Measurements from ENCODE around the gene DICER1.
"Not testable (repeated sequence)": the region's sequence is repeated elsewhere in the genome, so short reads cannot be mapped to it uniquely, and the experiment has no call there.

DICER1 gene, protein sequence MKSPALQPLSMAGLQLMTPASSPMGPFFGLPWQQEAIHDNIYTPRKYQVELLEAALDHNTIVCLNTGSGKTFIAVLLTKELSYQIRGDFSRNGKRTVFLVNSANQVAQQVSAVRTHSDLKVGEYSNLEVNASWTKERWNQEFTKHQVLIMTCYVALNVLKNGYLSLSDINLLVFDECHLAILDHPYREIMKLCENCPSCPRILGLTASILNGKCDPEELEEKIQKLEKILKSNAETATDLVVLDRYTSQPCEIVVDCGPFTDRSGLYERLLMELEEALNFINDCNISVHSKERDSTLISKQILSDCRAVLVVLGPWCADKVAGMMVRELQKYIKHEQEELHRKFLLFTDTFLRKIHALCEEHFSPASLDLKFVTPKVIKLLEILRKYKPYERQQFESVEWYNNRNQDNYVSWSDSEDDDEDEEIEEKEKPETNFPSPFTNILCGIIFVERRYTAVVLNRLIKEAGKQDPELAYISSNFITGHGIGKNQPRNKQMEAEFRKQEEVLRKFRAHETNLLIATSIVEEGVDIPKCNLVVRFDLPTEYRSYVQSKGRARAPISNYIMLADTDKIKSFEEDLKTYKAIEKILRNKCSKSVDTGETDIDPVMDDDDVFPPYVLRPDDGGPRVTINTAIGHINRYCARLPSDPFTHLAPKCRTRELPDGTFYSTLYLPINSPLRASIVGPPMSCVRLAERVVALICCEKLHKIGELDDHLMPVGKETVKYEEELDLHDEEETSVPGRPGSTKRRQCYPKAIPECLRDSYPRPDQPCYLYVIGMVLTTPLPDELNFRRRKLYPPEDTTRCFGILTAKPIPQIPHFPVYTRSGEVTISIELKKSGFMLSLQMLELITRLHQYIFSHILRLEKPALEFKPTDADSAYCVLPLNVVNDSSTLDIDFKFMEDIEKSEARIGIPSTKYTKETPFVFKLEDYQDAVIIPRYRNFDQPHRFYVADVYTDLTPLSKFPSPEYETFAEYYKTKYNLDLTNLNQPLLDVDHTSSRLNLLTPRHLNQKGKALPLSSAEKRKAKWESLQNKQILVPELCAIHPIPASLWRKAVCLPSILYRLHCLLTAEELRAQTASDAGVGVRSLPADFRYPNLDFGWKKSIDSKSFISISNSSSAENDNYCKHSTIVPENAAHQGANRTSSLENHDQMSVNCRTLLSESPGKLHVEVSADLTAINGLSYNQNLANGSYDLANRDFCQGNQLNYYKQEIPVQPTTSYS (N-terminal part only)

DNA sequence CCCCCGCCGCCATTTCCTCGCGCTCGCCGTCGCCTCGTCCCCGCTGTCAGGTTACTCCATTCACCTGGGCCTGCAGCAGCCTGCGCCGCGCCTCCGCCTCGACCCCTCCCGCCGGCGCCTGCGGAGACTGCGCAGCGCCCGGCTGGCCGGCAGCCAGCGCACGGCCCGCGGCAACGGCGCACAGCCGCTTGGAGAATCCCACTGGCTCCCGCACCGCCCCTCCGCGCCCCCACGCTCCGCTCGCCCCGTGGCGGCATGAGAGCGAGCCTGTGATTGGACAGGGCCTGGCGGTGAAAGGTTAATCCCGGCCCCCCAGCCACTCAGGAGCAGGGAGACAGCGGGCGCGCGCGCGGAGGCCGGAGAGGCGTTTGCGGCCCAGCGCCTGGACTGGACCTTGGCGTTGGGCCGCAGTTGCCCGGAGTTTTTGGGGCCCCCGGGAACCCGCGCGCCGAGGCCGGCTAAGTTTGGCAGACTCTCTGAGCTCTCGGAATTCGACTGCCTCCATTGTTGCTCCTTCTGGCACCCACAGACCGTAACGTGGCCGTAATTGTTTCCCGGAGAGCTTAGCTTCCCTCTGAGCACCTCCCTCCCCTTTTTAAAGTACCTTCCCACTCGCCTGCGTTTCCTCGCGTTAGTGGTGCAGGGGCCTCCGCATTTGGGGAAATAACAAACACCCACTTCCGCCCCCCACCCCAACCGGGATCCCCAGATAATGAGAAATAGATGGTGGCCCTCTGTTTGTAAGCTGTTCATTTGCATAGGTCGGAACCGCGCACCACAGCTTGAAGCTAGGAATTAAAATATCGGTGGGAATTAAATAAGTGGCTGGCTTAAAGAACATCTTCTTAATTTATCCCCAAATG, at the start of gene DICER1:
Gene DICER1, minus strand, starts transcription at position 203 of the 863 bp plus-strand sequence. CDS start 24,071 bp downstream, outside the sequence.
- DNase-seq (ENCODE audit: low read depth in 3 of 3): peak; percentile 89 to 93 (median 91)

DNA sequence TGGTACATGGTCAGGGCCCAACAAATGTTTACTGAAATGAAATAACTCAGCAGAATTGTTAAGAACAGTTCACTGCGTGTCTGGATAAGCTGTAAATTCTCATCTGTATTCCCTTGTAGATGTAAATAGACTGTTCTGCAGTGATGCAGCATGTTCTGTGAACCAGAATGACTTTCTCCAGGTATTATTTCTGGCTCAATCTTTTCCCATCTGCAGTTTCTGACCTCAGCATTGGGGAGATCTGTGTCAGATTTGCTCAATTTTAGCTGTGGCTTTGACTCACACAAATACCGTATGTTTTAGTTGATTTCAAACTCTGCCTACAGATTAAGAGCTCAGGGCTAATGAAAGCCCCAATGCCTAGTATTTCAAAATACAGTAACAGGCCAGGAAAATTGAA, 49.2 kb upstream of the DICER1 start:
- no peak for DNase-seq (ENCODE audit: low read depth in 3 of 3)

DNA sequence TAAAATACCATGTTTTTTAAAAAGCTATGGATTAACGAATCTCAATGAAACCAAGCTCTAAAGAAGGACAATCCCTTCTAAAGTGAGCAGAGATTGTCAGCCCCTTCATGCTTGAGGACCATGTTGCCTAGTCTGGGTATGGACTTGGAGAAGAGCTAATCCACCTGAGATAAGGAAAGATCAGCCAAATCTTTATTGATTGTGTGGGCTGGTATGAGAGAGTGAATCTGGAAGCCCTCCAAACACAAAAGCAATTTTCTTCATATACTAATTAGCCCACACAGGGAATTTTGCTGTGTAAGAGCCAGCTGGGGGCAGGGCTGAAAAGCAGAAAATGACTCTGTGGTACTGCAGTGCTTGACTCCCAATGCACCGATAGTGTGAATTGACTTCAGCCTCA, 47.4 kb upstream of the DICER1 start:
- no peak for DNase-seq (ENCODE audit: low read depth in 3 of 3)

DNA sequence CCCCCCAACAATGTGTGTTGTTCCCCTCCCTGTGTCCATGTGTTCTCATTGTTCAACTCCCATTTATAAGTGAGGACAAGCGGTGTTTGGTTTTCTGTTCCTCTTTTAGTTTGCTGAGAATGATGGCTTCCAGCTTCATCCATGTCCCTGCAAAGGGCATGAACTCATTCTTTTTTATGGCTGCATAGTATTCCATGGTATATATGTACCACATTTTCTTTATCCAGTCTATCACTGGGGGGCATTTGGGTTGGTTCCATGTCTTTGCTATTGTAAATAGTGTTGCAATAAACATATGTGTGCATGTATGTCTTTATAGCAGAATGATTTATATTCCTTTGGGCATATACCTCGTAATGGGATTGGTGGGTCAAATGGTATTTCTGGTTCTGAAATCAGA, 44.4 kb upstream of the DICER1 start:
- DNase-seq (ENCODE audit: low read depth in 3 of 3): not testable (repeated sequence)

DNA sequence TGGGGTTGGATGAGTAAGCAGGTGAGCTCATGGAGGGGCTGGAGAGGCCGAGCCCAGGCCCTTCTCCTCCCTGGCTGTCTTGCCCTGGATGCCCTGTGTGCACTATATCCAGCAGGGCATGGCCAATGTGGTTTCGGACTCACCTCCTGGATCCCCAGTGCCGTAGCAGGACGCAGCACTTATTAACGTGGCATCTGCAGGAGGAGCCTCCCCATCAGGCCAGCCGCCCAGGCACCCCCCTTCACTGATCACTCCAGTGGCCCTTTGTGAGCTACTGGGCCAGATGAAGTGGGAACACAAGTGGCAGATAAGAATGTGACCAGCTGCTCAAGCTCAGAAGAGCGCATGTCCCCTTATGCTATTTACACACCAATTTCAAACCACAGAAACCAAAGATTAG, 43.1 kb upstream of the DICER1 start:
- DNase-seq (ENCODE audit: low read depth in 3 of 3): no peak

DNA sequence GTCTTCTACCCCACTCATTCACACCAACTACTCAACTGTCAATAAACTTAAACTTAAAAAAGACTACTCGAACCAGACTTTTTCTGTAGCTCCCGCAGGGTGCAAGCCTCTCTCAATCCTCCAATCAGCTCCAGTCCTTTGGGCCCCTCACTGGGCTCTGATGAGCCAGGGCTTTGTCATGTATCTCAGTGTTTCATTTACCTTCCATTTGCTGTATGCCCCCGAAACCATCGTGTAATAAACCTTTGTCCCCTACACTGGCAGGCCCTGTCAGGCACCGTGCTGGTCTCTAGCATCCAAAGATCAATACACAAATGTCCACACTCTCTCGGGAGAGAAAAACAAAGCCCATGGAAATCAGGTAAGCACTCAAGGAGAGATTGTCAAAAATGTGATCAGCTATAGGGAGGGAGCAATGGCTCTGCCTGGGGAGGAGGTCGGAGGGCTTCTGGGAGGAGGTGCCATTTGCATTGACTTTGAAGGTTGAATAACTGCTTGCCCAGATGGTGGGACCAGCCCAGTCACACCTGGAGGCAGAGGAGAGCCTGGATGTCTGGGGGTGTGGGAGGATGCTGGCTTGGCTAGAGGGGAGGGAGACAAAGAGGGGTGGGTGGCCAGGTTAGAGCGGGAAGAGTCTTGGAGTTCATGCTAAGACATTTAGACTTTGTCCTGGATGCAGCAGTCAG, 42.1 kb upstream of the DICER1 start:
- no peak for DNase-seq (ENCODE audit: low read depth in 3 of 3)

DNA sequence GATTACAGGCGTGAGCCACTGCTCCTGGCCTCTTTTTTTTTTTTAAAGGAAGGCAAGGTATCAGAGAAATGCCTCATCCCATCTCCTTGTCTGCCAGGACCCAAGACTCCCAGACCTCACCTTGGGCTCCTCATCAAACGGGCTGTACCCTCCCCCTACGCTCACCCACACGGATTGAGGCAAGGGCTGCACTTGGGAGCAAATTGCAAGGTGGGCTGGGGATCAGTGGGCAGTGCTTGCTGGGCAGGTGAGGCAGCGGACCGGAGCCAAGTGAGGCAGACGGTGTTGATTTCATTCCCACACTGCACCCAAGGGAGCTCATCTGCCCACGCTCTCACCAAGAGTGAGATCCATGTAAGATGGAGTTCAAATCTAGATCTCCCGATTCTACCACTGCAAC, 41.0 kb upstream of the DICER1 start:
- DNase-seq (ENCODE audit: low read depth in 3 of 3): no peak

DNA sequence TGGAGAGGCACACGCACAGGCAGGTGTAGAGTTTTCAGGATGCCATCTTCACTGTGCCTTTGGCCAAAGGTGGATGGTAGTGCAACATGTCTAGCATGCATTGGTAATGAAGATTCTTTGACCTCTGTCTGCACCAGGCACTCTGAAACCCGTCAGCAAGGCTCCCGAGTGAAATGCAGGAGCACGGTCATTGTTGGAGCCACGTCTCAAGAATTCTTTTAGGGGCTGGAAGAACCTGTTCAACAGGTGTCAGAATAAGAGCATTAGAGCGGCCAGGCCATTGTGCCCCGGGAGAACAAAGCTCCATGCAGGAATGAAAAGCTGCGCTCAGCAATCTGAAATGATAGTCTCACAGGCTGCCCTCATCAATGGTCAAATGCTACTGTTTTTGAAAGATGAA, 40.2 kb upstream of the DICER1 start:
- no peak for DNase-seq (ENCODE audit: low read depth in 3 of 3)

DNA sequence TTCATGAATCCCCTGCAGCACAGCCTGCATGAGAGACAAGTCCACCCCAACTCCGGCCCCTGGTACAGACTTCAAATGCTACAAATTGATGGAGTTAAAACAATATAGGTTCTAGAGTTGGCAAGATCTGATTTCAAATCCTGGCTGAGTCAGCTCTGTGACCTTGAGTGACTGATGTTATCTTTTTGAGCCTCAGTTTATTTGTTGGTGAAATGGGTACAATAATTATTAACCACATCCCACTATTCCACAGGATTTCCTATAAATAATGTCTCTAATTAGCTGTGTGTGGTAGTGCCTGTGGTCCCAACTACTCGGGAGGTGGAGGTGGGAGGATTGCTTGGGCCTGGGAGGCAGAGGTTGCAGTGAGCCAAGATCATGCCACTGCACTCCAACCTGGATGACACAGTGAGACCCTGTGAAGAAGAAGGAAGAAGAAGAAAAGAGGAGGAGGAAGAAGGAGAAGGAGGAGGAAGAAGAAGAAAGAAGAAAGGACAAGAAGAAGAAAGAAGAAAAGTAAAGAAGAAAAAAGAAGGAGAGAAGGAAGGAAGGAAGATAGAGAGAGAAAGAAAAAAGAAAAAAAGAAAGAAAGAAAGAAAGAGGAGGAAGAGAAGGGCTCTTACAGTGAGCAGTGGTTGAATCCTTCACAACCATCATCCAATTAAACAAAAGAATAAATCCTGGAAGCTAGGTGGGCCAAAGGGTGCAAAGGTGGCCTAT, 39.7 kb upstream of the DICER1 start:
- no peak for DNase-seq (ENCODE audit: low read depth in 3 of 3)

DNA sequence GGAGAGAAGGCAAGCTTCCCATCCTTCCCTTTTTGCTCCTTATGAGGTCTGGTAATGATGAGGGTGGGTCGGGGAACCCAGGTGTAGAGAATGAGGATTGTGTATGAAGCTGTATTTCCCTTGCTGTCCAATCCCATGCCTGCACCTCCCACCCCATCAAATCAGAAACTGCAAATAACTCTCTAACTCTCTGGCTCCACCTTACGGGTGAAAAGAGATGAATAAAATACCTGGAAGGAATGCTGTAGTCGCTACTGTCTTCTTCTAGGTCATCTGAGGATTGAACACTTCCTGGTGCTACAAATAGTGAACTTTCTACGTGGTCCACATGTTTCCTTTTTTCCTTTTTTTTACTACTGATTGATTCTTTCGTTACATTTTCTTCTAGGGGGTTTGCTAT, 38.9 kb upstream of the DICER1 start:
- no peak for DNase-seq (ENCODE audit: low read depth in 3 of 3)

DNA sequence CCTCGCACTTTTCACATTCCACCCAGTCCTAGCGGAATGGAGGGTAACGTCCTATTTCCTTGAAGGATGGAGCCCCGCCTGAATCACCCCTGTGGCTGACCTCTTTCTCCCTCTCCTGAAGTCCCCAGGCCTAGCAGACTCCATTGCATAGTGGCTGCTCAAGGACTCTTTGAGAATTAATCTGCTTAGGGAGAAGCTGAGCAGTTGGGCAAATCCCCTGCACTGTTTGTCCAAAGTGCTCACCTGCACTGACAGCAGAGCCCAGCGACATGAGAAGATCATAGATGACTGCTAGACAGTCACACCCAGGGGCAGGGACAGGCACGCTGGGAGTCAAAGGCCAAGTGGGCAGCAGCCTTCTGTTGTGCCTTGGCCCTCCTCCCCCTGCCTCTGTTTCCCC, 37.7 kb upstream of the DICER1 start:
- DNase-seq (ENCODE audit: low read depth in 3 of 3): no peak

DNA sequence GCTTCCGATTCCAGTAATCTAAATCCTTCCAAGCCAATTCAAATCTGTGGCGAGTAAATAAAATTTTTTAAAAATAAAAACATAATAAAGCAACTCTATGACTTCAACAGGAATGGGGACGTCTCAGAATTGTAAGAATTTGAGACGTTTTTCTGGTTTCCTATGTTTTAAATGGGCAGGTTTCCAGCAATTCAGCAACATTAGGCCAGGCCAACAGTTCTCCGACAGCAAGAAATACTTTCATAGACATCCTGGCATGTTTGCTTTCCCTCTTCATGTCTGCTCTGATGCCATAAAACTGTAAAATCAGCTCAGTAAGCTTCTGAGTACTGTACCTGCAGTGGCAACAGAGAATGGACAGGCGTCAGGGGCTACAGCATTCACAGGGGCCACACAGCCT, 35.8 kb upstream of the DICER1 start:
- no peak for DNase-seq (ENCODE audit: low read depth in 3 of 3)

DNA sequence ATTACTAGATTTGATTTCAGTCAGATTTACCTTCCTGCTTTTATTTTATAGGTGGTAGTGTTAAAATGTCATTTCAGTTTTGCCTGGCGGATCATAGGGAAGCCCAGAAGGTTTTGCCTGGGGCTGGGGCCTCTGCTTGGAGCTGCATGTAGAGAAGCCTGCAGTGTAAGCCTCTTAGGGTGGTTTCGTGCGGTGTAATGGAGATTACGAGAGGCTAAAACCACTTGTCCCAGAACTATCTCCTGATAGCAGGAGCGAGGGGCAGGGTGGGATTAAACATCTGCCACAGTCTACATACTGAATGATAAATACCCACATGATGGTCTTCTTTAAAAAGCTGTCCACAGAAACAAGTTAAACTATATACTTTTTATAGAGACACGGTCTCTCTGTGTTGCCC, 35.0 kb upstream of the DICER1 start:
- DNase-seq (ENCODE audit: low read depth in 3 of 3): no peak

DNA sequence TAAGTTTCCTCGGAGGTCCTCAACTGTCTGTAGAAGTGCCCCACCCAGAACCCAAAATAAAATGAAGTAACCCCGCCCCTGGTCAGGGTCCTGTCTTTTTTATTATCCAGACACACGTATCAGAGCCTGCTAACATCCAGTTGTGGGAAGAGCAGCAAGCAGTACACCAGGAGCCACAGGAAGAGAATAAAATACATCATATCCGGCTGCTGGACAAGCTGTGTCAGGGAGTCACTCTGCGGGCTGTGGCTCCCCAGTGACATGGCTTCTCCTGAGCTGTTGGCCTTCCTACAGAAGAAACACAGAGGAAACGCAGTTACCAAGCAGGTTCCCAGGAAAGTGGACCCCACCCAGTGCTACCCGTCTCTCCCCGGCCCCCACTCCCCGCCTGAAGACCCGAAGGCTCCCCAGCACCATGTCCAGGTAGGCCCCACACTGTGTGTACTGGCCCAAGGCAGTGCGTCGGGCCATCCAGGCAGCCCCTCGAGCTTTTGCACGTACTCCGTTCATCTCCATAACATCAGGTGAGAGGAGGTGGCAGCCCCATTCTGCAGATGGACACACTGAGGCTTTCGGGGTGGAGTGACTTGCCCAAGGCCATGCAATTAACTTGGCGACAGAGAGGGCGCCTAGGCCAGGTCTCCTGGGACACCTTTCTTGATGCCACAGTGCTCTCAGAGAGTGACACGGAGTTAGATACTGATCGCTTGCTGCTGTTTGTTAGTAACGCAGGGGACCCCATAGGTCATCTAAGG, 34.3 kb upstream of the DICER1 start:
- DNase-seq (ENCODE audit: low read depth in 3 of 3): no peak

DNA sequence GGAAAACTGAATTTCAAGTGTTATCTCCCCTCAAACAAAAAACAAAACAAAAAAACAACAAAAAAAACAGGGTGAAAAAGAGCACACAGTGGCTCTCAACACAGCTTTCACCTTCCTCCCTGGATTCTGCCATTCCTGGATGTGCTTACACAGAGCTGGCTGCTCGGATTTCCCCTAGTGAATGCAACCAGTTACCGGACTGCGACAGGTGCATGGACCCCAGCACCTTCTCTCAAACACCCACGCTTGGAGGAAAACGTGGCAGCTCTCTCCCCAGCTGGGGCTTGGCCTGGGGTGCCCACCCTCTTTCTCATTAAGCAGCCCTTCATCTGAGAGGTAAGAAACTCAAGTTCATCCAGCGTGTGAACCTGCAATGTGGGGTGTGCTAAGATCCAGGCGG, 33.5 kb upstream of the DICER1 start:
- no peak for DNase-seq (ENCODE audit: low read depth in 3 of 3)

DNA sequence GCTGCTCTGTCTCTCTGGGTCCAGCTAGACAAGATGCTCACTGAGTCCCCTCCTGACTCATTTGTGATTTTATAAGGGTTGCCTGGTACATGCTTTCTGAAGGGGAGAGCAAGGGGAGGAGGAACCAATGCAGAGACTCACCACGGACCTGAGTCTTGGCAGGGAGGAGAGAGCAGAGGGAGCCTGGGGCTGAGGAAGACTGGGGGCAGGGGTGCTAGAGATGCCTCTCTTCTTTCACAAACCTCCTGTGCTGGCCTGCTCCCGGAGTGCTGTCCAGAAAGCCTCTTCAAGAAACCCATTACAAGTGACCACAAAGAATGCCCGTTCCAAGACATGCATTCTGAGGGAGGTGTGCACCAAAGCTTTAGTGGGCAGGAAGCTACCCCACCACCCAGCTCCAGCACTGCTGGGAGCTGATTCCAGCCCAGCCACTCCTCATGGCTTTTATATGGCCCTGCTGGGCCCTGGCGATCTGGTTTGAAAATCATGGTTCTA, 33.1 kb upstream of the DICER1 start:
- DNase-seq (ENCODE audit: low read depth in 3 of 3): no peak

DNA sequence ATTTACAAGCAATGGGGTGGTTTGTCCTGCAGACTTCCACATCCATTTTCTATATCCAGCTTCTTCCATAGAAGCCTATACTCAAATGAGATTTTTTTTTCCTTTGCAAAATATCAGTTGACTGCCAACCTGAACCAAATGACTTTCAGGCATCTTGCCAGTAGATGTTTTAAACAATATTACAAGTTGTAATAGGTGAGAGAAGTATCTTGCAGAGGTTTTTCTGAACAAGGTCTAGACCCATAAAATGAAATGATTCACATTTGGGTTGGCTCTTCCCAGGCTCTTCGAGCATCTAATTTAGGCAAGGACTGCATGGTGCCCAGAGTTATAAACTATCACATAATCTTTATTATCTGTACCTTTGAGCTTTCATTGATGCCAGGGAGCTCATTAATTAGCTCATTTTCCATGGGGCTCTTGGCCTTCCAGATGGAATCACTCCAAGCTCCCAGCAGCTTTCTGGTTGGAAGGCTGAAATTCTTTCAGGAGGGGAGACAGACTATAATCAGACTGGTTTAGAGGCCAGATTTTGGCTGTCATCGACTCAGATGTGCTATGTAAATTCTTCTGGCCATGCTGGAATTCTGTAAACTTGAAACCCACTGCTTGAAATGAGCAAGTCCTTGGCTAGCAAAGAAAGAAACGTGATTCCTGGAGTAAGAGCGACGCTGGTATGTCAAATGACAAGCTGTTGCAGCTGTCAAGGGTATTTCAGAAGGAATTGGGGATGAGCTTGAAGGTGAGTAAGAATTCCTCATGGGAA, 32.2 kb upstream of the DICER1 start:
- DNase-seq (ENCODE audit: low read depth in 3 of 3): no peak

DNA sequence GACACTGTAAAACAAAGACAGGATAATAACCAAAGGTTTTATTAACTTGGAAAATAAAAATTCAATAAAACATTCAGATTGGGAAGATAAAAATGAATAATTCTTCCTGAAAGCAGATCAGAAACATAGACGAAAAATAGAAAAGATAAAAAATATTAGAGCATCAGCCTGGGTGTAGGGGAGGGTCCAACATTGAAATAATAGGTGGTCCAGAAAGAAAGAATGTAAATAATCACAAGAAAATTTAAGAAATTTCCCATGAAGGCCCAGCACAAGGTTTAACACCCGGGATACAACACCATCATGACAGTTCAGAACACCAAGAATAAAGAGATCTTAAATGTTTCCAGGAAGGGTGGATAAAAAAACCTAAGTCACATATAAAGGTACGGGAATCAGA, 31.1 kb upstream of the DICER1 start:
- DNase-seq (ENCODE audit: low read depth in 3 of 3): no peak
